H1 (cell line): Measurements from ENCODE around the gene PLCB1. TPM values are rescaled to one million over a fixed set of nuclear protein-coding genes. Genes with fewer than 3 reads are reported as not detected.

ENCODE experiments used
- CTBP2 ChIP-seq: IDR thresholded peaks from 2 replicates; pipeline ENCODE4 v1.7.0; 2011; ENCODE audit warnings: borderline replicate concordance, mild to moderate bottlenecking, moderate library complexity, mixed read lengths, low read length; ENCODE audit not compliant: insufficient read depth, insufficient read length
- NRF1 ChIP-seq: IDR thresholded peaks from 2 replicates; pipeline ENCODE4 v1.6.1; 2011; ENCODE audit warnings: mild to moderate bottlenecking, low read depth, low read length, improper control_type of control experiment
- RFX5 ChIP-seq: IDR thresholded peaks from 2 replicates; pipeline ENCODE4 v1.6.1; 2011; ENCODE audit warnings: low read depth, low read length, improper control_type of control experiment, borderline replicate concordance
- polyA plus RNA-seq, 7 experiments: library from polyadenylated mRNA; depleted of rRNA in 3 of 7; stranded (reverse) in 5 of 7; unstranded in 2 of 7; fragments of >200 nt in 5 of 7; fragments of 200-250 nt in 2 of 7; gene quantifications; 1 replicate in 5 of 7; 2 replicates in 1 of 7; 4 replicates in 1 of 7; pipeline versions ENCODE4 v1.2.1 to v1.2.3, GENCODE V29; 2011 to 2013; ENCODE audit warnings: missing spikeins in 2 of 7, mixed read lengths in 2 of 7
- total RNA-seq: library from RNA; stranded (reverse); fragmentation: NEBNext Ultra II Directional; extraction: Animal tissue kit (Norgen Biotek cat#: 25700); gene quantifications from 2 replicates; pipeline ENCODE4 v1.2.1, GENCODE V29; 2021

The PLCB1 gene
- total and polyA plus RNA-seq, 2 of the 8 experiments (the other 6 are each of a cell fraction or from before 2014, with no cell fraction given) = 2.6 to 9.1 TPM

GRCh38 chr20:8148501-8148900, 16.4 kb downstream of the PLCB1 start (continued):
- TF ChIP-seq CTBP2 (no peak), RFX5 (no peak), NRF1 (no peak)
- TF ChIP-seq, all 59 proteins: peak for 0
